MCF 10A (cell line): ENCODE results near the gene MITF. TPM values are rescaled to one million over a fixed set of nuclear protein-coding genes. Genes with fewer than 3 reads are reported as not detected.

Source experiments
- BruUV-seq: library from RNA; stranded (reverse); fragments of 400-500 nt; replicated peaks from 2 replicates; lab custom pipeline; 2021; lab: Mats Ljungman, UMichigan
- CTCF ChIA-PET: fragments of 300-600 bp; sonication (Branson Sonifier 250); formaldehyde crosslinking; extraction: SDS; loops from one replicate; lab custom pipeline; 2021; ENCODE audit warnings: antibody characterized with exemption, inconsistent platforms; lab: Yijun Ruan, JAX
- POLR2A ChIA-PET: fragments of 300-600, 350-650 bp; sonication (Branson Sonifier 250); formaldehyde crosslinking; extraction: SDS; loops from one replicate; lab custom pipeline; 2020; ENCODE audit warnings: antibody characterized with exemption, inconsistent platforms; lab: Yijun Ruan, JAX
- DNase-seq: peaks from one replicate; pipeline ENCODE4 v3.0.0-alpha.2; 2018; ENCODE audit not compliant: unreplicated experiment
- H3K27ac Mint-ChIP-seq: one replicate; pipeline ENCODE4 v1.8.0; 2022; ENCODE audit warnings: mild to moderate bottlenecking, low read depth, mixed read lengths; ENCODE audit not compliant: unreplicated experiment
- H3K27me3 Mint-ChIP-seq: one replicate; pipeline ENCODE4 v1.8.0; 2022; ENCODE audit warnings: mixed read lengths; ENCODE audit not compliant: insufficient read depth, unreplicated experiment
- H3K36me3 Mint-ChIP-seq: one replicate; pipeline ENCODE4 v1.8.0; 2022; ENCODE audit warnings: mild to moderate bottlenecking, moderate library complexity, mixed read lengths; ENCODE audit not compliant: insufficient read depth, unreplicated experiment
- H3K4me1 Mint-ChIP-seq: one replicate; pipeline ENCODE4 v1.8.0; 2022; ENCODE audit warnings: mixed read lengths; ENCODE audit not compliant: insufficient read depth, unreplicated experiment
- H3K4me3 Mint-ChIP-seq: one replicate; pipeline ENCODE4 v1.8.0; 2022; ENCODE audit warnings: mild to moderate bottlenecking, moderate library complexity, mixed read lengths; ENCODE audit not compliant: unreplicated experiment
- H3K9me3 Mint-ChIP-seq: one replicate; pipeline ENCODE4 v1.8.0; 2022; ENCODE audit warnings: mixed read lengths; ENCODE audit not compliant: unreplicated experiment
- CTCF ChIP-seq: fragments of 200-600 bp; IDR thresholded peaks from one replicate; pipeline ENCODE4 v1.8.0; 2022; ENCODE audit warnings: antibody characterized with exemption, mild to moderate bottlenecking; ENCODE audit not compliant: unreplicated experiment
- intact Hi-C: fragments of 100-400 bp; cut with micrococcal nuclease; formaldehyde crosslinking; loops from 2 replicates; pipeline ENCODE4 v1.14.1; 2022
- total RNA-seq: library from RNA; stranded (reverse); gene quantifications from 2 replicates; pipeline ENCODE4 v1.2.3, GENCODE V29; 2022

The MITF gene
- total RNA-seq, 1 experiment from 2014 or later, result 16.1 TPM

- POLR2A ChIA-PET, result no interaction called here
- no peak for DNase-seq
- no peak for TF ChIP-seq CTCF
- Mint-ChIP-seq H3K27me3 (no peaks in the 10 kb centered on the region), H3K4me3 (no peak overlapping the region), H3K9me3 (no peaks in the 10 kb centered on the region), H3K27ac (no peak overlapping the region), H3K36me3 (no peaks in the 10 kb centered on the region), H3K4me1 (no peaks in the 10 kb centered on the region)
- intact Hi-C loops, result no loop called here
- CTCF ChIA-PET, result interaction anchor here (0.6 to 1.4 kb wide), 2 partner anchors 23 to 71 kb away, joined by 3 read pairs; no protein-coding TSS in a partner anchor
- BruUV-seq, result no TSS peak
Observed at GRCh38 chr3:69879051-69879450, 139.8 kb downstream of the MITF start.

GRCh38 chr3:69880069-69880640 lies 140.9 kb downstream of the MITF start:
- no peak overlapping the region for H3K27ac Mint-ChIP-seq
- H3K36me3 Mint-ChIP-seq, result no peaks in the 10 kb centered on the region
- ChIA-PET CTCF (interaction anchor here (0.5 to 0.6 kb wide), 2 partner anchors 68 to 152 kb away, joined by 3 read pairs; no protein-coding TSS in a partner anchor), POLR2A (no interaction called here)
- intact Hi-C loops, result no loop called here
- no peak overlapping the region for H3K4me3 Mint-ChIP-seq
- no peak for TF ChIP-seq CTCF
- no peaks in the 10 kb centered on the region for H3K4me1 Mint-ChIP-seq
- no TSS peak for BruUV-seq
- no peaks in the 10 kb centered on the region for H3K9me3 Mint-ChIP-seq
- no peak for DNase-seq
- H3K27me3 Mint-ChIP-seq, result no peaks in the 10 kb centered on the region

- POLR2A ChIA-PET, result interaction anchor here (0.7 kb wide), 1 partner anchor 182 kb away, joined by 3 read pairs; no protein-coding TSS in a partner anchor
- intact Hi-C loops, result no loop called here
Observed at GRCh38 chr3:69881051-69881450, 141.8 kb downstream of the MITF start.

More at GRCh38 chr3:69881051-69881450, 141.8 kb downstream of the MITF start:
- Mint-ChIP-seq H3K36me3 (no peaks in the 10 kb centered on the region), H3K4me3 (no peak overlapping the region), H3K27me3 (no peaks in the 10 kb centered on the region), H3K4me1 (no peaks in the 10 kb centered on the region), H3K27ac (no peak overlapping the region), H3K9me3 (no peaks in the 10 kb centered on the region)
- CTCF ChIA-PET, result interaction anchor here (0.7 kb wide), 1 partner anchor 12 kb away, joined by 3 read pairs; no protein-coding TSS in a partner anchor
- no peak for TF ChIP-seq CTCF
- no TSS peak for BruUV-seq
- no peak for DNase-seq
